SHP77 treated with DMSO at 0.1 percent for 48 hours (cell line): ENCODE measurements around the gene OCA2.
"Not testable (repeated sequence)": the region's sequence is repeated elsewhere in the genome, so short reads cannot be mapped to it uniquely, and the experiment has no call there.

Experiments used
- DNase-seq: peaks from one replicate; lab custom pipeline; 2025; lab: John Stamatoyannopoulos, UW

The OCA2 gene

DNA sequence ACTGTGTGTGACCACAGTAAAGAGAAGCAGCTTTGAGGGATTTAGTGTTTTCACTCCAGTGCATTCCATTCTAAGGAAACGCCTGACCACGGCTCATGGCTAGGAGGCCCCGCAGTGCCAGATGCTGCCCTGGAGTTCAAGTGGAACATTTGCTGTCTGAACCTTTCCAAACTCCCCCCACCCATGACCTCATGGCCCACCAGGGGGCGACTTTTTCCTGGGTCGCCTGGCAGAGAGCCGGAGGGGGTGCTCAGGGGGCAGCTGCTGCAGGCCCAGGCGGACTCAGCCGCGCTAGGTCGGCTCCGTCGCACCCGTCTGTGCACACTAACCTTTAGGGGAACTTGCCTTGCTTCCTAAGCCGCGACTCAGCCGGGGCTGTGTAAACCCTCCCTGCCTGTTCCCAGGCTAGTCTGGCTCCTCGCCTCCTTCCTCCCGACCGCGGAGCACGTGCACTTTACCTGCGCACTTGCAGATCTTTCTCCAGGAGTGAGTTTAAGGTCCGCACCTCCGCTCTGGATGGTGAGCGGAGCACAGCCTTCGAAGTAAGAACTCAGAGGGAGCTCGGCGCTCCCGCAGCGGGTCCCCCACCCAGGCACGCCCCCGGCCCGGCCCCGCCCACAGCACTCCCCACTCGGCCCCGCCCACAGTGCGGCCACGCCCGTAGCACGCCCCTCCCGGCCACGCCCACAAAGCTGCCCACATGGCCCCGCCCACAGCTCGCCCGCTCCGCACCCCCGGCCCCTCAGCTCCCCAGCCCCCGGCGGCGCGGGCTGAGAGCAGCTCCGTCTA is at the start of gene OCA2:
Gene OCA2 (minus strand): TSS at position 550 of the 789 bp plus-strand sequence. CDS start 17,441 bp downstream, outside the sequence.
- no peak for DNase-seq

DNA sequence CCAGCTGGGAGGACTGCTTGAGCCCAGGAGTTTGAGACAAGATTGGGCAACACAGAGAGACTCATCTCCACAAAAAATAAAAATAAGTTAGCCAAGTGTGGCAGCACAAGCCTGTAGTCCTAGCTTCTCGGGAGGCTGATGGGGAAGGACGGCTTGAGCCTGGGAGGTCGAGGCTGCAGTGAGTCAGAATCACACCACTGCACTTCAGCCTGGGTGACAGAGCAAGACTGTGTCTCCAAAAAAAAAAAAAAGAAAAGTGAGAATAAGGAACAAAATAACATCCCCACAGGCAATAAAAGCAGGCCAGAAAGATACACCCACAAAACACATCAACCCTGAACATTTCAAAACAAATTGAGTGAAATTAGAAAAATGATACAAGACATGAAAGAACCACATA is 48.7 kb upstream of the OCA2 start:
- DNase-seq = no peak

DNA sequence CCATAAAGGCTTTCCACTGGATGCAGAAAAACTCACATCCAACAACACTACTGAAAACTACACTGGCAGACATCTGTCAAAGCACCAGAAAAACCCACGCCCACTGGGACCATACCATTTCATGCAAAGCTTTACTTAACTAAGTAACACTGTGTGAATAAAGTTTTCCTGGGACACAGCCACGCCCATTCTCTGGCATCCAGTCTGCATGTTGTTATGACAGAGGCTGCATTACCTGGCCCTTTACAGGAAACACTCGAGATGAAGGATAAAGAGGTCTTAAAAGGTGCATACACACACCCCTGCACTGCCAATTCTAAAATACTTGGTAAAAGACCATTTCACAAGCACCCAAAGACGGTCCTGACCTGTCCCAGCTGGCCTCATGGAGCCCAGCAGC is 46.3 kb upstream of the OCA2 start:
- DNase-seq = not testable (repeated sequence)

DNA sequence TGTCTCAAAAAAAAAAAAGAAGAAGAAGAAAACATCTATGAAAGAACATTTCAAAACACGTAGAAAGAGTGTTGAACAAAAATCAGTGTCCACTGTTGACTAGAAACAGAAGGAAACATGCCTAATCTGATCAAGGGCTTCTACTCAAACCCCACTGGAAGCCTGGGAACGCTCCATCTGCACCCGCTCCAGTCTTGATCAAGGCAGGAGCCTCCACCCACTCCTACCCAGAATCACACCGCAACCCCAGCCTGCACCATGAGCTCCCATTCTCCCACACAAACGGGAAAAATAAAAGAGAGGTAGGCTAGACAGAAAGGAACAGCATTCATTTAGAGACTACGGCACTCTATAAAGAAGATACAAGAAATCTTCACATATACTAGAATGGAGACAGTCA is 40.9 kb upstream of the OCA2 start:
- no peak for DNase-seq

DNA sequence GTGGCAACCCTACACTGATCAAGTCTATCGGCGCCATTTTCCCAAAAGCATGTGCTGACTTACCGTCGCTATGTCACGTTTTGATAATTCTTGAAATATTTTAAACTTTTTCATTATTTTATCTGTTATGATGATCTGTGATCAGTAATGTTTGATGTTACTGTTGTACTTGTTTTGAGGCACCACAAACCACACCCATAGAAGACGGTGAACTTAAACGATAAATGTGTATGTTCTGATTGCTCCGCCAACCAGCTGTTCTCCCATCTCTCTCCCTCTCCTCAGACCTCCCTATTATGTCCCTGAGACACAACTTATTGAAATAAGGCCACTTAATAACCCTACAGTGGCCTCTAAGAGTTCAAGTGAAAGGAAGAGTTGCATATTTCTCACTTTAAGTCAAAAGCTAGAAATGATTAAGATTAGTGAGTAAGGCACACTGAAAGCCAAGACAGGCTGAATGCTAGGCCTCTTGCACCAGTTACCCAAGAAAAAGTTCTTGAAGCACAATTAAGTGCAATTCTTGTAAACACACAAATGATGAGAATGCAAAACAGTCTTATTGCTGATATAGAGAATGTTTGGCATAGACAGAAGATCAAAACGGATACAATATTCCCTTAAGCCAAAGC is 38.4 kb upstream of the OCA2 start:
- not testable (repeated sequence) for DNase-seq

DNA sequence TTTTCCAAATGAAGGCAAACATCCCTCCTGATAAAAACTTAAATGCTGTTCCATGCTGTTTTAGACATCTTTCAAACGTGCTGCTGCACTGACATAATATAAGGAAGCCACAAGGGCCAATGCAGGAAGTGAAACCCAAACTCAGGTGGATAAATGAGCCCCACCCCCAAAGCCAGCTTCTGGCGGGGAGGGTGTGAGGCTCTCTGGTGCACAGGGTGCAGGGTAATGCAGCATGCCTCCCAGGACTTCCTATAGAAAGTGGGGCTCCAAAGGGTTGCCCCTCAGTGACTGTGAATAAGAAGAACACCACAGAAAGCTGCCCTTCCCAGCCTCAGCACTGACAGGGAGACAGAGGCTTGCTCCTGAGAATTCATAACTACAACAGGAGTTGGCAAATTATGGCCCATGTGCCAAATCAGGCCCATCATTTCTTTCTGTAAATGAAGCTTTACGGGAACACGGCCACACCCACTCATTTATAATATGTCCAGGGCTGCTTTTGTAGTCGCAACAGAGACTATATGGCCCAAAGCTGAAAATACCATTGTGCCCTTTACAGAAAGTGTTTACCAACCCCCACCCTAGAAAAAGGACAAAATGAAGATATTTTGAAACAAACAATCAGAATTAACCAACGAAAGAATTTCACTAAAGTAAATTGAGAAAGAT is 37.3 kb upstream of the OCA2 start:
- not testable (repeated sequence) for DNase-seq

DNA sequence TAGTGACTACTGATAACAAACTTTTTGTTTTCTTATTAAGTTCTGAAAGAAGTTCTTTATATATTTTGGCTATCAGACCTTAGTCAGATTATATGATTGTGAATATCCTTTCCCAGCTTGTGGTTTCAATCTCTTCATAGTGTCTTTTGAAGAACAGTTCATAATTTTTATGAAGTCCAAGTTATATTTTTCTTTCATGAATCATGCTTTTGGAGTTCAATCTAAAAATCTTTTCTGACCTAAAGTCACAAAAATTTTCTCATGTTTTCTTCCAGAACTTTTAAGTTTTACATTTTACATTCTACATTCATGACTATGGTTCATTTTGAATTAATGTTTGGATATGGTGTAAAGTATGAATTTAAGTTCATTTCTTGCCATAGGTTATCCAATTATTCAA is 34.2 kb upstream of the OCA2 start:
- no peak for DNase-seq

DNA sequence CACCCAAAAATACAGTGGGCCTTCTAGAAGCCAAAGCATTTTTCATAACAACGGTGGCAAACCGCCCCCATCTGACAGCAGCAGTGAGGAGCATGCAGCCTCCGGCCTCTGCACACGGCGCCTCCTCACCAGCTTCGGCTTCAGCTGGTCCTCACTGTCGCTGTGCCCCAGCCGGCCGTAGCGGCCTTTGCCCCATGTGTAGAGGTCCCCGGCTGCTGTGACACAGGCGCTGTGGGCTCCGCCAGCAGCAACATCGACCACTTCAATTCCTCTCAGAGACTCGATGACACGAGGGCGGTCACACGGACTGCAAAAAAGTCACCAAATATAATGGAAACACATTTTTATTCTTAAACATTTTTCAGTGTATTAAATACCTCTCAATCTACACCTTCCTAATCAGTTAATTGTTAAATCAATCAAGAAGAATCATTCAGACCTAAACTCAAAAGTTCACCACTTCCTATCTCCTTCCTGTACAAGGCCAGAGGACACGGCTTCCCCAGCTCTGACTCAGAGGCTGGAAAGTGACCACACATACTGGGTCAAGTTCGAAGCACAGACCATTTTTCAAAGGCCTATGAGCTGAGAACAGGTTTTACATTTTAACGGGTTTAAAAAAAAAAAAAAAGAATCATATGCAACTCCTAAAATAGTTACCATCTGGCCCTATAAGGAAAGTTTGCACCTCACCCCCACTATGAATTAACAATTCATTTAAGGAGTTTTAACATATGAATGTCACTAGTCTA is 33.6 kb upstream of the OCA2 start:
- DNase-seq = no peak

DNA sequence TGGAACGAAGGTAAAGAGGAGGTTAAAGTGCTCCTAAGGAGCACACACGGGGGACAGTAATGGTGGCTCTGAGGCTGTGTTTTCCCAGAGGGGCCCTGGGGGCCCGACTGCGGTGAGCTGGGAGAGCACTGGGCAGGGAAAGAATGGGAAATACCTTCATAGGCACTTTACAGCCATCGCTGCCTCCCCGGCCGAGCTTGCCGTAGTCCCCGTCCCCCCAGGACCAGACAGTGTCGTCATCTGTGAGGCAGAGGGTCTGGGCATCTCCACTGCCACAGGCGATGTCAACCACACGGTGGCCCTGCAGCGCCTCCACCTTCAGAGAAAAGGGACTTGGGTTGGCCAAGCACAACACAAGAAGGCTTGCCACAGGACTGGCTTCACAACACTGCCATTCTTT is 32.8 kb upstream of the OCA2 start:
- no peak for DNase-seq

DNA sequence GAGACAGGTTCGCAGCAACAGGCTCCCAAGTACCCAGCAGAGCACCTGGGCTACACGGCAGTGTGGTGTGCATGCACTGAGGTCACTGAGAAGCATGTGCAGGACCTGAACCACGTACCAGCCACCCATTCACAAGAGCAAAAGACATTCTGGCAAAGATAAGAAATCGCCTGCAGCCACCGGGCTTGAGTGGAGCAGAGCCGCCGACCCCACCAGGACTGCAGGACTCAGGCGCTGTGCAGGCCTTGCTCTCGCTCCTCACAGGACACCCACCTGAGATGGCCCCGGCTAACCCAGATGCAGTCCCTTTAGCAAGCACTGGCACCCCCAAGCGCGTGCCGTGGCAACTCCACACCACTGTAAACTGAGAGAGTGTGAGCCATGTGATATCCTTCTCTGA is 32.3 kb upstream of the OCA2 start:
- no peak for DNase-seq

DNA sequence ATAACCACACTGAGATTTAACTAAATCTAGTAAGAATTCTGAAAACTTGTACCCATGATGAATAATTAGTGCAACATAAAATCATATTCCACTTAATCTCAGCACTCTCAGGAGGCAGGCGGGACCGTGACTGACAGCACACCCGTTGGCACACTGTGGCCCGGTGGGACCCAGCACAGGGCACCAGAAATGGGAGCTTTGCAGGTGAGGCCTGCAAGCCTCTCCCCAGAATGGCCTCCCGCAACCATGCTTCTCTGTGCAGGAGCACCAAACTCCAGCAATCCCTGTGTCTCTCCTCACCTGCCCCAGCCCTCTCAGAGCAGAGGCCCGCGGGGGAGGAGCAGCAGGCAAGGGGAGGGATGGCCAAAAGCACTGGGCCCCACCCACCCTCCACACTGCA is 31.5 kb upstream of the OCA2 start:
- no peak for DNase-seq

DNA sequence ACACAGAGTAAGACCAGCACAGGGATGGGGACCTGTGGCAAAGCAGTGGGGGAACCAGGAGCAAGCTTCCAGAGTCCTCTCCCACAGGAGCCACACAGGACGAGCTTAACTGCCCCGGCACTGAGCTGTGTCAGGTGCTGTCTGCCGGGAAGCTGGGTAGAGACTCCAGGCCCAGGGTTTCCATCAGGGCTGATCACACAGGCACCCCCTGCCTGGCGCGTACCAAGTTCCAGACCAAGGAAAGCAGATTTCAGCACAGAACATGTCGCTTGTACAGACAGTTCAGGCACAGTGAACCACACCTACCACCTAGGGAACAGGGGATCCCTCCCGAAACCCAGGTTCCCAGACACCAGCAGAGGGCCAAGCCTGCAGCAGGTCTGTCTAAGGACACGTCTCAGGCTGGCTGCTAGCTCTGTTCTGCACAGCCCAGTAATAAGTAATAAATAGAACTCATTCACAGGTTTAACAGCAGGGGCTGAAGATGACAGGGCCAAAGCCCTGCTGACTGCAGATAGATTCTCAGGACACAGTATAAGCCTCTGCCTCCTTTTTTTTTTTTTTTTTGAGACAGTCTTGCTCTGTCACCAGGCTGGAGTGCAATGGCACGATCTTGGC is 30.2 kb upstream of the OCA2 start:
- DNase-seq = no peak

DNA sequence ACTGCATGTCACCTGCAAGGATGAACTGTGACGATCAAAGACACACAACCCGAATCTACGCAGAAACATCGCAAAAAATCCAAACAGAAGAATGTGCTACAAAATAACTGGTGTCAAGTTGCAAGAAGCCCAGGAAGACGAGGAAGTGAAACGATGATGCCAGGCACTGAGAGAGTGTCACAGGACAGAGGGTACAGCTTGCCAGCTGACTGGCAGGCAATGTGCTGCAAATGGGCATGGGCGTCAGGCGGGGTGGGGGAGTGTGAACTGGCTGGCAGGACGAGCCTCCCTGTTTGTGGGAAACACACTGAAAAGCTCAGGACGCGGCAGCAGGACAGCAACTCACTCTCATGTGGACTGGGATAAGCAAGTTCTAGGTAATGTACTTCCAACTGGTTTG is 28.9 kb upstream of the OCA2 start:
- no peak for DNase-seq

DNA sequence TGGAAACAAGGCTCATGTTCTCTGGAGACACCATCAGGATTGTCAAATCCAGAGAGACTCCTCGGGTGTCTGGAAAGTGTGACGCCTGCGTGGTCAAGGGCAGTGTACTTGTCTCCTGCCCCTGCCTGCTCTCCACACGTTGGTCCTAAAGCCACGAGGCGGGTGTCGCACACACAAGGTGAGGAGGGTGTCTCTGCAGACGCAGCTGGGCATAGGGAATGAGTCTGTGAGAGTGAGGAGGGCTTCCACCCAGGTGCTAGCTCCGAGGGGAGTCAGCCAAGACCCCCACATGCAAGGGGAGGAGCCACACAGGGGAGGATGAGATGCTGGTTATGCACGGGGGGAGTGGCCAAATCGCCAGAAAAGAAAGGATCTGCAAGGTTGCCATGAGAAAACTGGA is 27.9 kb upstream of the OCA2 start:
- no peak for DNase-seq

DNA sequence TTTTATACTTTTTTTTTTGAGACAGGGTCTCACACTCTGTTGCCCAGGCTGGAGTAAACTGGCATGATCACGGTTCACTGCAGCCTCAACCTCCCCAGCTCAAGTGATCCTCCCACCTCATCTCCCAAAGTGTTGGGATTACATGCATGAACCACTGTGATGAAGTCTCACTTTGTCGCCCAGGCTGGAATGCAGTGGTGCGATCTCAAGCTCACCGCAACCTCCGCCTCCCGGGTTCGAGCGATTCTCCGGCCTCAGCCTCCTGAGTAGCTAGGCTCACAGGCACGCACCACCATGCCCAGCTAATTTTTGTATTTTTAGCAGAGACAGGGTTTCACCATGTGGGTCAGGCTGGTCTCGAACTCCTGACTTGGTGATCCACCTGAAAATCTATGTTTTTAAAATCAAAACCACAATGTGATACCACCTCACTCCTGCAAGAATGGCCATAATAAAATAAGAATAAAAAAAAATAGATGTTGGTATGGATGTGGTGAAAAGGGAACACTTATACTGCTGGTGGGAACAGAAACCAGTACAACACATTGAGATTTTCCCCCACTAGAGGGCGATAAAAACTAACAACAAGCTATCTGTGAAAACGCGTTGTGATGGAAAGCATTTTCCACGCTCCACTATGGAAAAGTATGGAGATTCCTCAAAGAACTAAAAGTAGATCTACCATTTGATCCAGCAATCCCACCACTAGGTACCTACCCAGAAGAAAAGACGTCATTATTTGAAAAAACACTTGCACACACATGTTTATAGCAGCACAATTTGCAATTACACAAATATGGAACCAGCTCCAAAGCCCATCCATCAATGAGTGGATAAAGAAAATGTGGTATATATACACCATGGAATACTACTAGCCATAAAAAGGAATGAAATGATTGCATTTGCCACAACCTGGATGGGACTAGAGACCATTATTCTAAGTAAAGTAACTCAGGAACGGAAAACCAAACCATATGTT is 26.8 kb upstream of the OCA2 start:
- no peak for DNase-seq

DNA sequence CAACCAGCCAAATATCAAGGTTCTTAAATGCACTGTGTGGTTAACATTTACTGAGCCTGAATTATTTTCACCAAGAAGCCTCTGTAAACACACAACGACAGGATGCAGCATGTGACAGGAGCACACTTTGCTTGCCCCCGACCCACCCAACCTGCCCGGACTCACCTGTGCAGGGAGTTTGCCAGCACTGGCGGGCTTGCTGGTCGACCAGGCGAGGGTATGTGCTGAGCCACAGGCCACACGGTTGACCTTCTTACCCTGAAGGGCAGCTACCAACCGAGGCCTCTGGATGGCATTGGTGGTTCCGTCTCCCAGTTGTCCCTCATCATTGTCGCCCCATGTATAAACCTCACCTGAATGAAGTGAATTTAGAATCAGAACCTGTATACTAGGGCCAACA is 25.7 kb upstream of the OCA2 start:
- no peak for DNase-seq

DNA sequence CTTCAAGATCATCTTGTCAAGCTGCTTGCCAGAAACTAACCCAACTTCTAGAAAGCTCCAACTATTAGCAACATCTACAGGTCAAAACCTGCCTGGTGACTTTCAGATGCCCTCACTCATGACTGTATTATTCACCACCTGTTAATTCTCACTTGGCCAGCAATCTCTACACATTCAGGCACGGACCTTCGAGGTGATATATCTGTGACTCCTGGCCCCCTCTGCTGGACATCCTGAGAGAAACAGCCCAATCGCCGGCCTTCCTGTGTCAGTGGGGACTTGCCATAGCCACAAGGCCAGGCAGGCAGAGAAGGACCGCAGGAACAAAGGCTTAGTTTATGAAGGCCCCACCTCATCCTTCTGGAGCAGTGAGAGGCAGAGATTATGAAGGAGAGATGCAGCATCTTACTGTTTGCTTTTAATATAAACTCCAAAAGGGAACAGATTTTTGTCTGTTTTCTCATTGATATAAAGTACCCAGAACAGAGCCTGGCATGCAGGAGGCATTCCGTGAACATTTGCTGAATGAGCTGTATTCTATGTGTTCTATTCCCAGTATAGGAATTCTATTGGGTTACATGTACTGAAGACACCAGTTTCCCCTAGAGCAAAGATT is 24.4 kb upstream of the OCA2 start:
- peak; percentile 44 for DNase-seq

DNA sequence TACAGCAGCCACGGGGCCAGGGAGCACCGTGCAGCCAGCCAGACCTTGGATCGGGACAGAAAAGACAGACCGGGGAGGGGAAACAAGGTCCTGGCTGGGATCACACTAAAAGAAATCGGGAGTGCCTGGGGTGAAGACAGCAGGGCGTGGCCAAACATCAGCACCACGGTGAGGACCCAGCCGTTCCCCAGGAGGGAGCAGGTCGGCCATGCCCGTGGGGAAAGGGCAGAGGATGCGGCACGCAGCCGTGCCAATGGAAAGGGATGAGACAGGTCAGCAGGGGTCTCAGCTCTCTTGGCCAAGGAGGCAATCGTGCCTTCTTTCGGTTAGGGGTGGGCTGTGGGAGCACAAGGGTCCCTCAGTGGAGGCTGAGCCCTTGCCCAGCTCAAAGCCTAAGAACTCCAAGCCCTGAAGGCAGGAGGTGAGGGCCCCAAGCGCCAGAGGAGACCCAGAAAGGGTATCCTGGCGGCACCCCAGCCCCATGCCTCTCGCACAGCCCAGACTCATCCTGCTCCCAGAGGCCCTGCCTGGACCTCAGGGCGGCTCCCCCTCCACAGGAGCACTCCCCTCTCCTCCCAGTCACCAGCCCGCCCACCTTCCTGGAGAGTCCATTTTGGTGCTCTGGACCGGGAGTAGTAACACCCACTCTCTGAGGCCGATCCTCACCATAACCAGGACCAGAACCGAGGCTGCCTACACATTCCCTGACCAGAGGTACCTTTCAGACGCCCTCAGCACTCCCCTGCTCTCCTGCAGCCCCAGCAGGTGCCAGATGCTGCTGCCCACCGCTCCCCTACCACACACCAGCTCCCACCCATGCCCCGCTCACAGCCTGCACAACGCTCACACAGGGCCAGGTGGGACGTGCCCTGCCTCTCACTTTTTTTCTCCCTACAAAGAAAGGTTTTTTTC is 23.2 kb upstream of the OCA2 start:
- no peak for DNase-seq

DNA sequence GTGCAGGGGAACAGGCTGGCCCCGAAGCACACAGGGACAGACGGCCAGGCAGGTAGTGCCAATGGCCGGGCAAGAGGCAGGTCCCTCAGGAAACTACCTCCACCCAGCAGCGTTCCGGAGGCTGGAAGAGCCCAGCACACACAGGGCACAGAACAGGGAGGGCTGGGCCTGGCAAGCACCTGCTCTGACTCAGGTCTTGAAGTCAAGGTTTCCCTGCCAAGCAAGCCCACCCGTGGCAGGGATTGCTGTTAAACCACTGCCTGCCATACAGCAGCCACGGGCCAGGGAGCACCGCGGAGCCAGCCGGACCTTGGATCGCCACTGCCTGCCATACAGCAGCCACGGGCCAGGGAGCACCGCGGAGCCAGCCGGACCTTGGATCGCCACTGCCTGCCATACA is 22.5 kb upstream of the OCA2 start:
- not testable (repeated sequence) for DNase-seq

DNA sequence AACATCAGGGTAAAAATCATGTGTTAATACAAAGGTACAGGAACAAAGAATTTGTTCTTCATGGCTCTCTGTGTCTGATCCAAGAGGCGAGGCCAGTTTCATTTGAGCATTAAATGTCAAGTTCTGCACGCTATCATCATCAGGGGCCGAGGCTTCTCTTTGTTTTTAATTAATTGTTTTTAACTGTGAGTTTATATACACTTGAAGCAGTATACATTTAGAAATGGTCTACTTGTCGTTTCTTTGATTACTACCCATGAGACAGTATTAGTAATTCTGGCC is 21.2 kb upstream of the OCA2 start:
- no peak for DNase-seq
